HG02610 (cell line): Measurements from ENCODE around the gene DYNLRB2.

Experiments used
- ATAC-seq: cut with Tn5 transposase; IDR thresholded peaks from one replicate; pipeline ENCODE4 v1.9.1; 2021; ENCODE audit warnings: mild to moderate bottlenecking, moderate library complexity; ENCODE audit not compliant: unreplicated experiment

DYNLRB2 gene

DNA sequence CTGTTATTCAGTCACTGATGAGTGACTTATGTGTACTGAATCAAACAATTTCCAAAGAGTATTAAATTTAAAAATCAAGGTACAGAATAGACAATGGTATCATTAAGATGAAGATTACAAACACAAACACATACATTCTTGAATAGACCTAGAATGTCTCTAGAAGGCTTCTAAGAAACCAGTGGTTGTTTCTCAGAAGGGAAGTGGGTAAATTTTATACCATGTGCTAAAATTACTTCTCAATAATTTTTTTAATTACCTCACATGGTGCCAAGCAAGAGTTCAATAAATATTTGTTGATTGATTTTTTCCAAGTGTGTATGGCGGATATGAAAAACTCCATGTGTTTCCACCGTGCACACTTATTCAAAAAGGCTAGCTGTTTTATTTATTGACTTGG lies 6.4 kb downstream of the DYNLRB2 start:
- no peak for ATAC-seq

DNA sequence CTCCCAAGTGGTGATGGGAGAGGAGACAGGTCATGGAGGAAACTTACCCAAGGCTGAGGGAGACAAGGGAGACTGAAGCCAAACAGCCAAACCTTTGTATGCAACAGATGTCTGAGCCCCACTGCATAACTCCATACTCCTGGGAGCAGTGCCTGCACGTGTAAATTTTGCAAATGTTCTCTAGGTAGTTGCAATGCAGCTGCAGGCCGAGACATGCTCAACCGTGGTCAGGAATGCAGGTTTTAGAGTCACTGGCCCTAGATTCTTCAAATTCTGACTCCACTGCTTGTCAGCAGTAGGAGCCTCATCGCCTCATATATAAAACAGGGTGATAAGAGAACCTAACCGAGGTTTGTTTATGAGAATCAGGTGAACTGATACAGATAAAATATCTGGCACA lies 11.5 kb downstream of the DYNLRB2 start:
- no peak for ATAC-seq

DNA sequence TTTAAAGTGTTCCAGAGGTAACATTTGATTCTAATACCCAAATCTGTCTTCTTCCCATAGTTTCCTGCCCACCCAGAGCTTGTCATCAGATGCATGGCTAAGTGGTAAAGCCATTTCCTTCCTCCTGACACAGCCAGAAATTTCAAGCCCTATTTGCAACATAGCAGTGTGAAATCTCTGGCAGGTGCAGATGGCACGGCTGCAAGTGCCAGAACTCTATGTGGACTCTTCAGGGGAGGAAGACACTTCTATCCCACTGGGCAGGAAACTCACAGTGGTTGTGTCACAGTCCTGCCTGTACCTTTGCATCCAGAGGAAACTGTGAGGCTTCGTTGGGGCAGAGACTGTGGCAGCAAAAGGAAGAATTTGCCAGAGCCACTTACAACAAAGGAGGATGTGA lies 13.2 kb downstream of the DYNLRB2 start:
- no peak for ATAC-seq

GRCh38 chr16:80556481-80556880 lies 15.7 kb downstream of the DYNLRB2 start:
- ATAC-seq: no peak

GRCh38 chr16:80557037-80557436 lies 16.2 kb downstream of the DYNLRB2 start:
- ATAC-seq: no peak

DNA sequence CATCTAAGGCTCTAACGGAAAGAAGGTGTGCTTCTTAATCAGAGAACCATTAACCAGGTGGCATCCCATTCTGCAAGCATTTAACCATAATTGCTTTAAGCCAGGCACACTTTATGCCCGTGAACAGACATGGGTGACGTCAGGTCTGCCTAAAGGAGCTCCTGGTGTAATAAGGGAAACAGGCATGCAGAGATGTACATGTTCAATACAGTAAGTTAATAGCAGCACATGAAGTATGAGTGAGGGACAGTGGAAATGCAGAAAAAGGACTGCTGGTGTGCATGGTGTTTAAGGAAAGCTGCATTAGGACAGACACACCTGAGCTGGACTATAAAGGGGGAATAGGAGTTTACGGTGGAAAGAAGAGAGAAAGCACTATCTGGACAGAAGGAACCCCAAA lies 18.6 kb downstream of the DYNLRB2 start:
- ATAC-seq: no peak

- no peak for ATAC-seq
Observed at GRCh38 chr16:80563066-80563465, 22.3 kb downstream of the DYNLRB2 start.

- ATAC-seq: no peak
Observed at GRCh38 chr16:80564394-80564793, 23.6 kb downstream of the DYNLRB2 start.

GRCh38 chr16:80569440-80570105 lies 28.8 kb downstream of the DYNLRB2 start:
- ATAC-seq: peak; percentile 76

DNA sequence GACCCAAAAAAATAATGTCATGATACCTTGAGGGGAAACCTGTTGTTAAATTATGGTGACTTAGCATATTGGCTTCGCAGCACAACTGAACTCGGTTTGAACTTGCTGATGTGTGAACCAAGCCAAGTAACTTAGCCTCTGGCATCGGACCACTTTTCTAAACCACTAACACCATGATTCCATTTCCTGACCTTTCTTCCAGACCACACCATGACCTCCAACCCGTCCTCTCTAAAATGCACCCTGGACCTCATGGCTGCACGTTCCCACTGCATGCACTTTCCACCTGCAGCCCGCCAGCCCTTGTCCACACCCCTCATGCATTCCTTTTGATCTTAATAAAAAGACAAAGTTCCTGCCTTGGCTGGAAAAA lies 29.3 kb downstream of the DYNLRB2 start:
- no peak for ATAC-seq

GRCh38 chr16:80573700-80574120 lies 32.9 kb downstream of the DYNLRB2 start:
- no peak for ATAC-seq

- no peak for ATAC-seq
Observed at GRCh38 chr16:80576343-80576912, 35.6 kb downstream of the DYNLRB2 start.

DNA sequence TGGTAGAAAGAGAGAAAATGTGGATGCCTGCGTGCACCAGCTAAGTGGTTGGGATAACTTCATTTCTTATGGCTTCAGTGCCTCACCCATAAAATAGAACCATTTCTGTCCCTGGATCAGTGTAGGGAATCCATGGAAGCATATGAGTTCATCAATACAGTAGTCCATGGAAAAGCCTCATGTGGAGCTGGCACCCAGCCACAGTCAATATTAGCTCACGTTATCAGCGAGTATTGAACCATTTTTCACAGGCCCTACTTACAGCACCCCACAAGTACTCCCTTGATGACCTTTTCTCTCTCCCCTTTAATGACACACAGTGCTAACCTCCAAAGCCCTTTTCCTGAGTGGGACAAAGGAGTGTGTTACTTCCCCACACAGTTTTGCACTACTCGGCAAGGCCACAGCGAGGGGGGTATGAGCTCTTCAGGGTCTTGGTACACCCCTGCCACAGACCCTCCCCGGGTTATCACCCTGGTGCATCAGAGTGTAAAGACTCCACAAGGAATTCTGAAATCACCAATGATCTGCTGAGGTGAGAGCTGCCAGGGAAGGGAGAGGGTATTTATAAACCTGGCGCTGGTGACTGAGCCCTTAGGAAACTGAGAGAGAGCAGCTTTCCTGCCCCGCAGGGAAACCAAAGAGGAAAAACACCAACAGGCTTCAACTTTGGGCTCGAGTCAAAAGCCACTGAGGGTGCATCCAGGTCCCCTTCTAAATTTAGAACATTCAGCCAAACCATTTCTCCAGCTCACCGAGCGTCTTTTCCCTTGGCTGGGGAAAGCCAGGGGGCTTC lies 36.9 kb downstream of the DYNLRB2 start:
- ATAC-seq: no peak

DNA sequence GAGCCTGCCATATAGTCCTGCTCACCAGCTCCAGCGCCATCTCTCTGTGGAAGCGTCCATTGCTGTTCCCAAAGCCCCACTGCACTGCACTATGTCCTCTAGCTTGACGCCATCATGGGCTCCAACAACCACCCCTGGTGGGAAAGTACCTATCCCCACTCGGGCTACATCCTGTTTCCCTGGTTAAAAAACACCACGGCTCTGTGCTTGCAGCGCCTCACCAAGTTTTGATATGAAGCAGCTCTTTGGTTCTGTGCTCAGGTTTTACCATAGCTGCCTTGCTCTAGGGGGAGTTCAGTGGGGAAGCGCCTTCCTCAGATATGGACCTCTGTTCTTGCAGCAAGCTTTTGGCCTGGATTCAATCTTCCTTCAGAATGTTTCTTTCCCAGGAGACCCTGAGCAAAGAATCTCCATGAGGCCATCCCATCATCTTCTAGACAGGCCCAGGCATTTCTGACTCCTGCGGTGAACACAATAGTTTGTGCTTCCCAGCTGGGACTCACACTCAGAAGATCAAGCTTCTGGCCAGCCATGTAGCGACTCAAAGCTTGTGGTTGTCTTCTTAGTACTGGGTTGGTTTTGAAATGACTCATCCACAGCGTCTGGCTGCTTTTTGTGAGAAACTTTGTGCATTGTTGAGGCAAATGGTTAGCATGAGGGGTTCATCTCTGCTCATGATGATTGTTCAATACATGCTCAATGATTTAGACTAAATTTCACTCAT lies 39.5 kb downstream of the DYNLRB2 start:
- ATAC-seq: peak; percentile 84

- ATAC-seq: no peak
Observed at GRCh38 chr16:80583466-80583865, 42.7 kb downstream of the DYNLRB2 start.

DNA sequence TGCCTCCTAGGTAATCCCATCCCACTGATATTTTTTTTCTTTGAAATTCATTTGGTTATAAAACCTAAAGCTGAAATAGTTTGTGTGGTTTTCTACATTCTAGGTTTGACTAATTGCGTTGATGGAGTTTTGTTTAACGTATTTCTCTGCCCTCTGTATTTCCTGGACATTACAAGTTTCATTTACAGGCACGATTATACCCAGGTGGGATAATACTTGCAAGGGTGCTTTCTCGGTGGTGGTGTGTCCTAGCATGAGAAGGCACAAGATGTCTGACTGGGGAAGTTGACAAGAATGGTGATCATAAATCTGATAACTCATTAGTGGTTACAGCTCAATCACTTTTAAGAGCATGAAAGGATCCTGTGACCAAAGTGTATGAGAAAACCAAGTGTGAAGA lies 45.0 kb downstream of the DYNLRB2 start:
- peak; percentile 71 for ATAC-seq

DNA sequence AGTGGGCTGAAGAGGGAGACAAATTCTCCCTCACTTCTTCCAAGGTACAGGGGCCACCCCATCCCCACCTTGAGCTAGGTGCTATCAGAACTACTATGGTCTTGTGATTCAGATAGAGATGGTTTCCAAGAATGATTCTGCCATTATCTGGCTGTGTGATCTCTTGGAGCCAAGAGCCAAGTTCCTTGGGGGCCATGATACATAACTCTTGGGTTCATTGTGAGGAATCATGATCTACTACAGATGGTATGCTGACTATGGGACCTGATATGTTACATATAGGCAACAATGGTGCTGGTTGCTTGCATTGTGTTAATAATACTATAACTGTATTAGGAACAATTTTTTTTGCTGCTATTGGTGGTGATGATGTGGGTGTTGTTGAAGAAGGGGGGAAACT lies 45.7 kb downstream of the DYNLRB2 start:
- no peak for ATAC-seq

- ATAC-seq: no peak
Observed at GRCh38 chr16:80587071-80587470, 46.3 kb downstream of the DYNLRB2 start.

DNA sequence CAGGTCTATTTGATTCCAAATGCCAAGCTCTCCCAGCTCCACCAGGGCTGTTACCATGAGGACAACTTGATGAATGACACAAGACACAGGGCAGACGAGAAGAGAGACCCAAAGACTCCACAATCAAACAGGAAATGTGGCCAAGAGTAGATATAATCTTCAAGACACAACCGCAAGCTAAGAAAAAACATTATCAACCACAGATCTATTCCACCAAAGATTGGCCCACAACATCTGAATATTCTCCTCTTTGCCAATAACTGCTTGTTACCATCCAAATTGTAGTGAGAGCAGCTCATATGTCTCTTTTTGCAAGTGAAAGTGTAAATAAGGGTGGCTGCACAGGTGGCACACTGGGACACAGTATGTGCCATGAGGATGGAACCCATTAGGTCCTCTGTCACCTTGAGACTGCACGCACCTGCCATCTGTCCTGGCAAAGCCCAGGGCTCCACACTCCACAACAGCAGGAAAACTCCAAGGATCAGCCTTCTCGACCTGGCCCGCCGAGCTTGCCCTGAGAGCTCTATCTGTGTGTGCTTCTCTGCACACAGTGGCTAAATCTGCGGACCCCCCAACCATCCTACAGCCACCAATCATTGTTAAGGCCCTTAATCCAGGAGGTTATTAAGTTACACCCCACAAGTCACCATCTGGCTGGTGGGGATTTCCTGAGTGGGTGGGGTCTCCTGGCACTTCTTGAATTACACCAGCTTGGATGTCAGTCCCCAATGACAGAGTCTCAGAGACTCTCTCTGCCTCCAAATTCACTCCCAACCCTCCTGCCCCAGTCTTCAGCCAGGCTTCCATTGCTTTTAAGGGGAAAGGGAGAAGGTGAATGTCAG lies 50.5 kb downstream of the DYNLRB2 start:
- ATAC-seq: no peak

DNA sequence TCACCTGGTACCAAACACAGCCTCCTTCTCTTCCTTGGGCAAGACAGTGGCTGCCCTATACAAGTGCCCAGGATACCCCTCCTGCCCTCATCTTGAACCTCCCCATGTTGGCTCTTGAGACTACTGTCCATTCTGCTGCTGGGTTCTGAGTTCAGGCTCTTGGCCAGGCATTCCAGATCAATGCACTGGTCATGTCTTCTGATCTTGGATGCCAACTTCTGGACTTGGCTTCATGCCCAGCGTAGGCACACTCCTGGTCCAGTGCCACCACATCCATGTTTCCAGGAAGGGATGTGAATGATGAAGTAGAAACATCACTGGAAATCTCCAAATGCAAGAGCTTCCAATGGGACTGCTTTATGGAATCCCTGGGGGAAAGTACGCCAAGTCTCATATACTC lies 51.5 kb downstream of the DYNLRB2 start:
- ATAC-seq: no peak

GRCh38 chr16:80594756-80595155 lies 54.0 kb downstream of the DYNLRB2 start:
- ATAC-seq: no peak
